ENCODE results near the gene CNDP2.

DNA sequence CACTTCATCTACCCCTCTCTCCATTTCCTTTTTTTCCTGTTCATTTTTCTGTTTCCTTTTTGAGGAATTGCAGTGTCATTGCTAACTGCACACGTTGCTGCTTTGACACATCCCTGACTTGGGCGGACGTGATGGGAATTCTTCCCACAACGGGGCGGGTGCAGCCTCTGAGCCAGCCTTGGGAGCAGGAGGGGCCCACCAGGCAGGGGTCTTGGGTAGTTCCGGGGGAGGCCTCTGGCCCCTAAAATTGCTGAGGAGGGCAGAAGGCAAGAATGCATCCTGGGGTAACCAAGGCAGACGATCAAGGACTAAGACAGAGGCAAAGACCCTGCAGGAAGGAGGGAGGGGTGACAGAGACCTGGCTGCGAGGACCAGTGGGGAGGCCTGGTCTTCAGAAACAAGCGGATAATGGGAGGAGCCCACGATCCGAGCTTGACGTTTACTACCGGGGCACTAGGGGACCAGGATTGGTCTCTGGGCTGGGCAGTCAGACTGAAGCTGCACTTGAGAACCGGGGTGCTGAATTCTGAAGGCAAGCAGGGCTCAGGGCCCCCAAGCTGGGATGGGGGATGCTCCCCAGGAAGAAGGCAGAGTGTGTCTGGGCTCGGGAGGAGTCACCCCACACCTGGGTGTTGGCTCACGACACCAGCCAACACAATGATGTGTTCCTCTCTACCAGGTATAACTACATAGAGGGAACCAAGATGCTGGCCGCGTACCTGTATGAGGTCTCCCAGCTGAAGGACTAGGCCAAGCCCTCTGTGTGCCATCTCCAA lies 23.3 kb downstream of the CNDP2 start:
- no peak for TF ChIP-seq CREB1 (IDR thresholded peaks at IDR 0.05)
- no peak for TF ChIP-seq CREB1 (CRISPR knock-in tag; IDR thresholded peaks at IDR 0.05)
- TF ChIP-seq, protein P1, sequence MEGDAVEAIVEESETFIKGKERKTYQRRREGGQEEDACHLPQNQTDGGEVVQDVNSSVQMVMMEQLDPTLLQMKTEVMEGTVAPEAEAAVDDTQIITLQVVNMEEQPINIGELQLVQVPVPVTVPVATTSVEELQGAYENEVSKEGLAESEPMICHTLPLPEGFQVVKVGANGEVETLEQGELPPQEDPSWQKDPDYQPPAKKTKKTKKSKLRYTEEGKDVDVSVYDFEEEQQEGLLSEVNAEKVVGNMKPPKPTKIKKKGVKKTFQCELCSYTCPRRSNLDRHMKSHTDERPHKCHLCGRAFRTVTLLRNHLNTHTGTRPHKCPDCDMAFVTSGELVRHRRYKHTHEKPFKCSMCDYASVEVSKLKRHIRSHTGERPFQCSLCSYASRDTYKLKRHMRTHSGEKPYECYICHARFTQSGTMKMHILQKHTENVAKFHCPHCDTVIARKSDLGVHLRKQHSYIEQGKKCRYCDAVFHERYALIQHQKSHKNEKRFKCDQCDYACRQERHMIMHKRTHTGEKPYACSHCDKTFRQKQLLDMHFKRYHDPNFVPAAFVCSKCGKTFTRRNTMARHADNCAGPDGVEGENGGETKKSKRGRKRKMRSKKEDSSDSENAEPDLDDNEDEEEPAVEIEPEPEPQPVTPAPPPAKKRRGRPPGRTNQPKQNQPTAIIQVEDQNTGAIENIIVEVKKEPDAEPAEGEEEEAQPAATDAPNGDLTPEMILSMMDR (CRISPR knock-in tag; IDR thresholded peaks at IDR 0.05), result no peak
- no peak for TF ChIP-seq MEIS2 (CRISPR knock-in tag; IDR thresholded peaks at IDR 0.05)
- no peak for TF ChIP-seq CHD2 (IDR thresholded peaks at IDR 0.05; ENCODE audit: low read depth, low read length)
- TF ChIP-seq ZNF3 (CRISPR knock-in tag; IDR thresholded peaks at IDR 0.05), result no peak
- no peak for TF ChIP-seq ZNF274 (CRISPR knock-in tag; IDR thresholded peaks at IDR 0.05)

Measured in HepG2 (cell line).